Tibial artery (tissue), 4 donors: Measurements from ENCODE around the gene GRIN2D.

Experiments used
- DNase-seq, 2 donors: peaks; one replicate each; pipeline ENCODE4 v3.0.0-alpha.2; 2019
- H3K27ac ChIP-seq, 2 donors: fragments of 200-600 bp; sonication (generic) in 1 of 2; 1 replicate in 1 of 2; 2 replicates in 1 of 2; pipeline ENCODE4 v1.5.1; 2018 to 2019; ENCODE audit warnings: mild to moderate bottlenecking in 1 of 2
- H3K27me3 ChIP-seq, 2 donors: fragments of 200-600 bp; sonication (generic) in 1 of 2; one replicate each; pipeline versions ENCODE4 v1.5.1 to v1.6.0; 2016 to 2019
- H3K36me3 ChIP-seq, 3 donors: fragments of 200-600 bp; sonication (generic) in 2 of 3; one replicate each; pipeline ENCODE4 v1.5.1; 2016 to 2019; ENCODE audit warnings: mild to moderate bottlenecking in 2 of 3
- H3K4me1 ChIP-seq, 4 donors: fragments of 200-600 bp; sonication (generic) in 2 of 4; 1 replicate in 3 of 4; 2 replicates in 1 of 4; pipeline ENCODE4 v1.5.1; 2016 to 2019
- H3K4me3 ChIP-seq, 2 donors: fragments of 200-600 bp; sonication (generic) in 1 of 2; 1 replicate in 1 of 2; 2 replicates in 1 of 2; pipeline ENCODE4 v1.5.1; 2018 to 2019; ENCODE audit warnings: mild to moderate bottlenecking in 2 of 2
- H3K9me3 ChIP-seq, 3 donors: fragments of 200-600 bp; sonication (generic) in 1 of 3; one replicate each; pipeline ENCODE4 v1.5.1; 2016 to 2019
- CTCF ChIP-seq, 2 experiments: fragments of 200-600 bp in 1 of 2; fragments of 450-650 bp in 1 of 2; IDR thresholded peaks; one replicate each; pipeline ENCODE4 v1.5.1; 2017 to 2019; ENCODE audit warnings: antibody characterized with exemption in 2 of 2, mild to moderate bottlenecking in 1 of 2, moderate library complexity in 1 of 2
- intact Hi-C: fragments of 100-400 bp; cut with DNase I; formaldehyde crosslinking; loops from one replicate; pipeline ENCODE4 v1.15.0; 2023; ENCODE audit warnings: low total_unique reads

Gene GRIN2D

GRCh38 chr19:48398375-48399235 is 5.1 kb downstream of the GRIN2D start:
- TF ChIP-seq CTCF (IDR thresholded peaks at IDR 0.05), result no peak
- DNase-seq, result peak; percentile 61 to 81
- Histone ChIP-seq H3K27ac (no peak overlapping the region), H3K4me1 (peaks cover 0 to 25% (median 14%) of the 10 kb centered on the region in 4 donors), H3K27me3 (peaks cover 4 to 52% of the 10 kb centered on the region in 2 donors), H3K36me3 (no peaks in the 10 kb centered on the region), H3K4me3 (peak overlapping the region; percentile 26 to 48), H3K9me3 (no peaks in the 10 kb centered on the region)
- intact Hi-C loops, result no loop called here

GRCh38 chr19:48400018-48400742 is 6.7 kb downstream of the GRIN2D start:
- H3K4me1 ChIP-seq, result peaks cover 0 to 12% (median 5%) of the 10 kb centered on the region in 4 donors
- peak overlapping the region in 1 of 2 donors; percentile 19 for H3K4me3 ChIP-seq
- H3K36me3 ChIP-seq, result no peaks in the 10 kb centered on the region
- intact Hi-C loops, result no loop called here
- H3K9me3 ChIP-seq, result no peaks in the 10 kb centered on the region
- TF ChIP-seq CTCF (IDR thresholded peaks at IDR 0.05), result no peak
- H3K27ac ChIP-seq, result no peak overlapping the region
- peak; percentile 63 to 81 for DNase-seq
- H3K27me3 ChIP-seq, result peaks cover 0 to 42% of the 10 kb centered on the region in 2 donors

- no peaks in the 10 kb centered on the region for H3K9me3 ChIP-seq
- peaks cover 0 to 4% (median 0%) of the 10 kb centered on the region in 3 donors for H3K36me3 ChIP-seq
- TF ChIP-seq CTCF (IDR thresholded peaks at IDR 0.05), result no peak
- peaks cover 0 to 38% of the 10 kb centered on the region in 2 donors for H3K27me3 ChIP-seq
- H3K27ac ChIP-seq, result no peak overlapping the region
- H3K4me1 ChIP-seq, result peaks cover 0 to 12% (median 5%) of the 10 kb centered on the region in 4 donors
- no peak overlapping the region for H3K4me3 ChIP-seq
- no peak for DNase-seq
- intact Hi-C loops, result no loop called here
These were observed 7.8 kb downstream of the GRIN2D start for GRCh38 chr19:48401287-48401686.

- no peak for TF ChIP-seq CTCF (IDR thresholded peaks at IDR 0.05)
- Histone ChIP-seq H3K36me3 (peaks cover 0 to 4% (median 0%) of the 10 kb centered on the region in 3 donors), H3K4me3 (no peak overlapping the region), H3K27ac (no peak overlapping the region), H3K9me3 (no peaks in the 10 kb centered on the region), H3K4me1 (peaks cover 0 to 3% (median 1%) of the 10 kb centered on the region in 4 donors), H3K27me3 (peaks cover 0 to 31% of the 10 kb centered on the region in 2 donors)
- intact Hi-C loops, result no loop called here
- DNase-seq, result peak in 1 of 2 donors; percentile 36
These were observed 10.1 kb downstream of the GRIN2D start for GRCh38 chr19:48403606-48404005.

GRCh38 chr19:48405010-48405659 is 11.7 kb downstream of the GRIN2D start:
- Histone ChIP-seq H3K4me1 (no peaks in the 10 kb centered on the region), H3K36me3 (peaks cover 0 to 4% (median 0%) of the 10 kb centered on the region in 3 donors), H3K27ac (no peak overlapping the region), H3K4me3 (no peak overlapping the region), H3K9me3 (no peaks in the 10 kb centered on the region), H3K27me3 (peaks cover 0 to 35% of the 10 kb centered on the region in 2 donors)
- no peak for TF ChIP-seq CTCF (IDR thresholded peaks at IDR 0.05)
- DNase-seq, result no peak
- intact Hi-C loops, result loop anchor here (5.0 kb wide), 1 partner anchor 387 kb away; no protein-coding TSS in a partner anchor
